Thyroid gland (tissue), 4 donors: ENCODE measurements around the gene XPNPEP1. TPM values are rescaled to one million over a fixed set of nuclear protein-coding genes. Genes with fewer than 3 reads are reported as not detected.

ENCODE experiments used
- DNase-seq, 2 donors: peaks; one replicate each; pipeline ENCODE4 v3.0.0-alpha.2; 2019
- H3K27ac ChIP-seq, 3 donors: fragments of 200-600 bp; sonication (generic); 1 replicate in 2 of 3; 2 replicates in 1 of 3; pipeline ENCODE4 v1.5.1; 2016 to 2019; ENCODE audit warnings: mild to moderate bottlenecking in 1 of 3, moderate library complexity in 1 of 3
- H3K27me3 ChIP-seq: fragments of 200-600 bp; sonication (generic); one replicate; pipeline ENCODE4 v1.5.1; 2019
- H3K36me3 ChIP-seq, 2 donors: fragments of 200-600 bp; sonication (generic); one replicate each; pipeline ENCODE4 v1.5.1; 2016 to 2019
- H3K4me1 ChIP-seq, 2 donors: fragments of 200-600 bp; sonication (generic); one replicate each; pipeline ENCODE4 v1.5.1; 2017 to 2019
- H3K4me3 ChIP-seq, 3 donors: fragments of 200-600 bp; sonication (generic); replicated peaks in 1 of 3; 1 replicate in 2 of 3; 2 replicates in 1 of 3; pipeline ENCODE4 v1.5.1; 2016; ENCODE audit warnings: mild to moderate bottlenecking in 1 of 3
- H3K9me3 ChIP-seq: fragments of 200-600 bp; sonication (generic); one replicate; pipeline ENCODE4 v1.5.1; 2017
- POLR2A ChIP-seq, 2 donors: fragments of 450-650 bp; IDR thresholded peaks; one replicate each; pipeline ENCODE4 v1.6.1; 2017; ENCODE audit warnings: antibody characterized with exemption in 2 of 2, mild to moderate bottlenecking in 2 of 2, moderate library complexity in 1 of 2
- WGBS, 2 donors: methylation state at CpG; one replicate each; pipeline ENCODE4 v1.1.5; 2017; 5-methylcytosine and 5-hydroxymethylcytosine counted together
- intact Hi-C: fragments of 100-400 bp; cut with DNase I; formaldehyde crosslinking; loops from one replicate; pipeline ENCODE4 v1.15.1; 2023
- total RNA-seq, 4 donors: library from RNA; depleted of rRNA; stranded (reverse); fragments of >200 nt; gene quantifications; one replicate each; pipeline ENCODE4 v1.2.3, GENCODE V29; 2016
- TF ChIP-seq, protein P1 (sequence below), 6 experiments: fragments of 200-600 bp in 3 of 6; fragments of 450-650 bp in 3 of 6; sonication (generic) in 3 of 6; IDR thresholded peaks; one replicate each; pipeline ENCODE4 v1.5.1; 2016 to 2019; ENCODE audit warnings: antibody characterized with exemption in 6 of 6, mild to moderate bottlenecking in 2 of 6, inconsistent platforms in 1 of 6, moderate library complexity in 1 of 6

The XPNPEP1 gene
- total RNA-seq, 4 donors from 2014 or later = 72.7 to 89.0 (median 84.0) TPM

DNA sequence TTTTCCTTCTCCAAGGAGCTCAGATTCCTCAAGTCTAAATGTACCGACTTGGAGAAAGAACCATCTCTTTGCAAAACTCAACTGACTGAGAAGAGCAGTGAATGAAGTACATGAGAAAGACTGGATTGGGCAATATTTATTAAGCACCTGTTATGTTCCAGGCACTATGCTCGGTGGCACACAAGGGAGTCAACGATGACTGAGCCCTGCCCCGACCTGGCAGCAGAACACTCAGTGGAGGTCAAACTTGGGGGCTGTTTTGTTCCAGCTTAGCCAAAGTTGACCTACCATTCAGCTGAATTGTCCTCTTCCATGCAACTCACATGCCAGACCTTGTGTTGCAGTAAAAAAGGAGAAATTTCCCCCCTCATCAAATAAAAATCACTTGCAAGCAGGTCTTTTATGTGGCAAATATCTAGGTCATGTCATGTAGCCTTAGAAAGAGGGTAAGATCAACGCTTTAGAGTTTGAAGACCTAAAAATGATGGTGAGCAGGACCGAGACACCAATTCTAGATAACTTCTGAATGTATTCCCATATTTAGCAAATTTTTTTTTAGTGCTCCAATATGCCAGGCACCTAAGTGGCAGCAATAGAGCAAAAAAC lies 14.3 kb upstream of the XPNPEP1 start:
- 83 to 86% methylated on average over 6 of the region's 6 CpGs for WGBS, 2 donors

DNA sequence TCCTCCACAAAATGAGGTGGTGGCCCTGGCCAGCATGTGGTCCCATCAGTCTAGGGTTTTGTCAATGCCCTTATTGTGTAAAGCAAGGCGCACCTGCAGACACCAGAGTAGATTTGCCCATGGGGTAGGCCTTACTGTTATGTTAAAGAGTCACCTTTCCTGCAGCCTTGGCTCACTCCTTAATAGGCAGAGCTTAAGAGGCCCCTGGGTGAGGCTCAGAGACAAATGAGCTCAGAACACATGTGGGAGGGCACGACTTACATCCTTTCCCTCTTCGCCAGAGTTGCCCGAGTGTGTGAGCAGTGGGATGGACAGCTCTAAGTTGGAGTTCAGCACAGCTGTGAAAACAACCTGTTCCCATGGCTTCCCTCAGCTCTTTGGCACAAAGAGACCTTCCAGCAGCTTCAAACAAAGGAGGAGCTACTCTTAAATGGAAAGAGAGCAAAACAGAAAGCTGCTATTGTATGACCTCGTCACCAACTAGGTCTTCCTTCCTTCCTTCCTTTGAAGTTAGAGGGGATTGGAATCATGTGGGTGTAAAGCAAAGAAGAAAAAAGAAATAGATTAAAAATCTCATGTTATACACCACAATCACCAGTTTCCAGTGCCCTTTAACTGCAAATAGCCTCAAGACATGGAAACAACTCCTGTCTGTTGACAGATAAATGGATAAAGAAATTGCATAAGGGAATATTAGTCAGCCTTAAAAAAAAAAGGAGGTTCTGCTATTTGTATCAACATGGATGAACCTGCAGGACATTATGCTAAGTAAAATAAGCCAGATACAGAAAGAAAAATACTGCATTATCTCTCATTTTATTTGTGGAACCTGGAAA lies 11.9 kb upstream of the XPNPEP1 start:
- 30 to 36% methylated on average over 5 of the region's 5 CpGs for WGBS, 2 donors
- Histone ChIP-seq H3K9me3 (no peaks in the 10 kb centered on the region), H3K27ac (peak overlapping the region; percentile 13 to 49 (median 28)), H3K4me1 (peaks cover 4 to 17% of the 10 kb centered on the region in 2 donors), H3K4me3 (no peak overlapping the region), H3K27me3 (no peaks in the 10 kb centered on the region), H3K36me3 (no peaks in the 10 kb centered on the region)
- peak; percentile 73 to 76 for DNase-seq
- intact Hi-C loops = no loop called here
- TF ChIP-seq POLR2A (IDR thresholded peaks at IDR 0.05) = no peak
- TF ChIP-seq, protein P1, sequence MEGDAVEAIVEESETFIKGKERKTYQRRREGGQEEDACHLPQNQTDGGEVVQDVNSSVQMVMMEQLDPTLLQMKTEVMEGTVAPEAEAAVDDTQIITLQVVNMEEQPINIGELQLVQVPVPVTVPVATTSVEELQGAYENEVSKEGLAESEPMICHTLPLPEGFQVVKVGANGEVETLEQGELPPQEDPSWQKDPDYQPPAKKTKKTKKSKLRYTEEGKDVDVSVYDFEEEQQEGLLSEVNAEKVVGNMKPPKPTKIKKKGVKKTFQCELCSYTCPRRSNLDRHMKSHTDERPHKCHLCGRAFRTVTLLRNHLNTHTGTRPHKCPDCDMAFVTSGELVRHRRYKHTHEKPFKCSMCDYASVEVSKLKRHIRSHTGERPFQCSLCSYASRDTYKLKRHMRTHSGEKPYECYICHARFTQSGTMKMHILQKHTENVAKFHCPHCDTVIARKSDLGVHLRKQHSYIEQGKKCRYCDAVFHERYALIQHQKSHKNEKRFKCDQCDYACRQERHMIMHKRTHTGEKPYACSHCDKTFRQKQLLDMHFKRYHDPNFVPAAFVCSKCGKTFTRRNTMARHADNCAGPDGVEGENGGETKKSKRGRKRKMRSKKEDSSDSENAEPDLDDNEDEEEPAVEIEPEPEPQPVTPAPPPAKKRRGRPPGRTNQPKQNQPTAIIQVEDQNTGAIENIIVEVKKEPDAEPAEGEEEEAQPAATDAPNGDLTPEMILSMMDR (IDR thresholded peaks at IDR 0.05) = no peak

More for the DNA sequence above, 14.3 kb upstream of the XPNPEP1 start:
- Histone ChIP-seq H3K27me3 (no peaks in the 10 kb centered on the region), H3K36me3 (no peaks in the 10 kb centered on the region), H3K4me3 (no peak overlapping the region), H3K4me1 (peaks cover 4 to 17% of the 10 kb centered on the region in 2 donors), H3K9me3 (no peaks in the 10 kb centered on the region), H3K27ac (no peak overlapping the region)
- DNase-seq = no peak
- intact Hi-C loops = no loop called here
- TF ChIP-seq, protein P1 (IDR thresholded peaks at IDR 0.05) = no peak
- no peak for TF ChIP-seq POLR2A (IDR thresholded peaks at IDR 0.05)

- peaks cover 4 to 17% of the 10 kb centered on the region in 2 donors for H3K4me1 ChIP-seq
- intact Hi-C loops = no loop called here
Observed at GRCh38 chr10:109933984-109934565, 10.8 kb upstream of the XPNPEP1 start.

DNA sequence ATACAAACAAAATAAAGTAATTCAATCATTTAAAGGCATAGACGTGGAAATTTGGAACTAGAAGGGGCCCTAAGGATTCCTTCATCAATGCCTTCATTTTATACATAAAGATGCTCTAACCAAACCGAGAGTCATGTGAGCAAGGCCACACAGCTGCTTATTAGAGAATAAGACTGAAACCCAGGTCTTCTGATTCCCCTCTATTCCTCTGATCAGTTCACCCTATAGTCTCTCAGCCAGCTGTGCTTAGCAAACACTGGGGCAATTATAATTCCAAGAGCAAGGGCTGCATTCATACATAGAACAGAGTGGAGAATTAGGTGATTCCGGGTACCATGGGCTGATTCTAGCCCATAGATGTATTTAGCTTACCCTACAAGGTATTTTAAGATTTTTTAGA lies 9.7 kb upstream of the XPNPEP1 start:
- WGBS, 2 donors = 82 to 86% methylated on average over 3 of the region's 3 CpGs
- no peak overlapping the region for H3K4me3 ChIP-seq
- no peaks in the 10 kb centered on the region for H3K36me3 ChIP-seq
- TF ChIP-seq, protein P1 (IDR thresholded peaks at IDR 0.05) = no peak
- peaks cover 4 to 17% of the 10 kb centered on the region in 2 donors for H3K4me1 ChIP-seq
- intact Hi-C loops = no loop called here
- H3K9me3 ChIP-seq = no peaks in the 10 kb centered on the region
- DNase-seq = no peak
- H3K27me3 ChIP-seq = no peaks in the 10 kb centered on the region
- H3K27ac ChIP-seq = no peak overlapping the region

More at GRCh38 chr10:109933984-109934565, 10.8 kb upstream of the XPNPEP1 start:
- Histone ChIP-seq H3K36me3 (no peaks in the 10 kb centered on the region), H3K27me3 (no peaks in the 10 kb centered on the region), H3K9me3 (no peaks in the 10 kb centered on the region), H3K4me3 (no peak overlapping the region), H3K27ac (no peak overlapping the region)
- WGBS, 2 donors = 72 to 80% methylated on average over 5 of the region's 5 CpGs
- TF ChIP-seq POLR2A (IDR thresholded peaks at IDR 0.05) = no peak
- TF ChIP-seq, protein P1 (IDR thresholded peaks at IDR 0.05) = no peak
- peak in 1 of 2 donors; percentile 18 for DNase-seq
